ENCODE measurements around the gene ASB13. TPM values are rescaled to one million over a fixed set of nuclear protein-coding genes. Genes with fewer than 3 reads are reported as not detected.

Gene ASB13
- total RNA-seq, 1 experiment from 2014 or later: 18.4 TPM

- TF ChIP-seq REST (IDR thresholded peaks at IDR 0.05; ENCODE audit: insufficient read depth in 1 of 2, low read depth in 2 of 2, low read length in 1 of 2): no peak
- no peak for TF ChIP-seq POLR2AphosphoS5 (IDR thresholded peaks at IDR 0.05; ENCODE audit: low read depth, low read length)
- TF ChIP-seq TCF7L2 (IDR thresholded peaks at IDR 0.05; ENCODE audit: low read depth, low read length): no peak
- TF ChIP-seq CTCF (IDR thresholded peaks at IDR 0.05): no peak
- TF ChIP-seq SIN3A (IDR thresholded peaks at IDR 0.05; ENCODE audit: borderline replicate concordance, insufficient read depth, low read depth, low read length): no peak
- intact Hi-C loops (cut with micrococcal nuclease; ENCODE audit: unreplicated experiment): no loop called here
- CTCF ChIA-PET: no interaction called here
- no TSS peak for BruUV-seq (replicated peaks)
- Histone ChIP-seq H3K27me3 (ENCODE audit: control insufficient read depth, insufficient read depth, low read length) (no peaks in the 10 kb centered on the region), H3K4me1 (ENCODE audit: control insufficient read depth, insufficient read depth, low read length) (no peaks in the 10 kb centered on the region; the same call in 1 of the 2 replicates), H3K27ac (ENCODE audit: low read length) (no peak overlapping the region), H3K9me3 (ENCODE audit: control insufficient read depth, insufficient read depth, low read depth, low read length) (no peaks in the 10 kb centered on the region), H3K36me3 (ENCODE audit: control insufficient read depth, insufficient read depth, low read length) (no peaks in the 10 kb centered on the region), H3K4me3 (ENCODE audit: low read depth in 2 of 2, low read length in 2 of 2) (no peak overlapping the region)
- DNase-seq (ENCODE audit: low read depth, low spot score) (no peak), ATAC-seq (no peak)
- in situ Hi-C loops (cut with HindIII; ENCODE audit: low pct_unique_long_range_greater_than_20kb, low sequenced_read_pairs): no loop called here
- POLR2A ChIA-PET: no interaction called here
Measured at GRCh38 chr10:5614155-5614721, 52.2 kb downstream of the ASB13 start.

GRCh38 chr10:5613481-5614154, 52.8 kb downstream of the ASB13 start:
- BruUV-seq (replicated peaks): no TSS peak
- intact Hi-C loops (cut with micrococcal nuclease; ENCODE audit: unreplicated experiment) (no loop called here), in situ Hi-C loops (cut with HindIII; ENCODE audit: low pct_unique_long_range_greater_than_20kb, low sequenced_read_pairs) (no loop called here)
- Histone ChIP-seq H3K27ac (ENCODE audit: low read length) (no peak overlapping the region), H3K27me3 (ENCODE audit: control insufficient read depth, insufficient read depth, low read length) (no peaks in the 10 kb centered on the region), H3K9me3 (ENCODE audit: control insufficient read depth, insufficient read depth, low read depth, low read length) (no peaks in the 10 kb centered on the region), H3K36me3 (ENCODE audit: control insufficient read depth, insufficient read depth, low read length) (no peaks in the 10 kb centered on the region), H3K4me1 (ENCODE audit: control insufficient read depth, insufficient read depth, low read length) (no peaks in the 10 kb centered on the region; the same call in 1 of the 2 replicates), H3K4me3 (ENCODE audit: low read depth in 2 of 2, low read length in 2 of 2) (no peak overlapping the region)
- TF ChIP-seq CTCF (IDR thresholded peaks at IDR 0.05) (no peak), POLR2AphosphoS5 (IDR thresholded peaks at IDR 0.05; ENCODE audit: low read depth, low read length) (no peak), REST (IDR thresholded peaks at IDR 0.05; ENCODE audit: insufficient read depth in 1 of 2, low read depth in 2 of 2, low read length in 1 of 2) (no peak), SIN3A (IDR thresholded peaks at IDR 0.05; ENCODE audit: borderline replicate concordance, insufficient read depth, low read depth, low read length) (no peak), TCF7L2 (IDR thresholded peaks at IDR 0.05; ENCODE audit: low read depth, low read length) (no peak)
- CTCF ChIA-PET: no interaction called here
- no peak for DNase-seq (ENCODE audit: low read depth, low spot score)
- ATAC-seq: no peak
- POLR2A ChIA-PET: interaction anchor here (0.6 kb wide), 1 partner anchor 65 kb away, joined by 3 read pairs; no protein-coding TSS in a partner anchor
